PC-3 (cell line): ENCODE results near the gene FKBP2.

Source experiments
- EZH2 ChIP-seq: fragments of 300-600 bp; sonication (generic); IDR thresholded peaks from one replicate; pipeline ENCODE4 v1.6.1; 2017; ENCODE audit warnings: antibody characterized with exemption, mild to moderate bottlenecking, low read length; ENCODE audit not compliant: unreplicated experiment
- TF ChIP-seq, protein P1 (sequence below): fragments of 300-600 bp; sonication (generic); conservative IDR thresholded peaks from 2 replicates; pipeline ENCODE4 v1.5.1; 2017; ENCODE audit warnings: antibody characterized with exemption, low read depth, mild to moderate bottlenecking, low read length

- TF ChIP-seq, protein P1, sequence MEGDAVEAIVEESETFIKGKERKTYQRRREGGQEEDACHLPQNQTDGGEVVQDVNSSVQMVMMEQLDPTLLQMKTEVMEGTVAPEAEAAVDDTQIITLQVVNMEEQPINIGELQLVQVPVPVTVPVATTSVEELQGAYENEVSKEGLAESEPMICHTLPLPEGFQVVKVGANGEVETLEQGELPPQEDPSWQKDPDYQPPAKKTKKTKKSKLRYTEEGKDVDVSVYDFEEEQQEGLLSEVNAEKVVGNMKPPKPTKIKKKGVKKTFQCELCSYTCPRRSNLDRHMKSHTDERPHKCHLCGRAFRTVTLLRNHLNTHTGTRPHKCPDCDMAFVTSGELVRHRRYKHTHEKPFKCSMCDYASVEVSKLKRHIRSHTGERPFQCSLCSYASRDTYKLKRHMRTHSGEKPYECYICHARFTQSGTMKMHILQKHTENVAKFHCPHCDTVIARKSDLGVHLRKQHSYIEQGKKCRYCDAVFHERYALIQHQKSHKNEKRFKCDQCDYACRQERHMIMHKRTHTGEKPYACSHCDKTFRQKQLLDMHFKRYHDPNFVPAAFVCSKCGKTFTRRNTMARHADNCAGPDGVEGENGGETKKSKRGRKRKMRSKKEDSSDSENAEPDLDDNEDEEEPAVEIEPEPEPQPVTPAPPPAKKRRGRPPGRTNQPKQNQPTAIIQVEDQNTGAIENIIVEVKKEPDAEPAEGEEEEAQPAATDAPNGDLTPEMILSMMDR = no peak
- TF ChIP-seq EZH2 = no peak
These were observed 44.3 kb upstream of the FKBP2 start for GRCh38 chr11:64196626-64197025.
